NCI-H187 (cell line): ENCODE measurements around the gene GGA3.
A peak's percentile ranks its signal among the peaks of the same experiment; 100 is the strongest.
"Not testable (repeated sequence)": the region's sequence is repeated elsewhere in the genome, so short reads cannot be mapped to it uniquely, and the experiment has no call there.

Source experiments
- DNase-seq, 2 experiments: peaks; one replicate each; lab custom pipeline; 2025; lab: John Stamatoyannopoulos, UW

GGA3 gene, protein sequence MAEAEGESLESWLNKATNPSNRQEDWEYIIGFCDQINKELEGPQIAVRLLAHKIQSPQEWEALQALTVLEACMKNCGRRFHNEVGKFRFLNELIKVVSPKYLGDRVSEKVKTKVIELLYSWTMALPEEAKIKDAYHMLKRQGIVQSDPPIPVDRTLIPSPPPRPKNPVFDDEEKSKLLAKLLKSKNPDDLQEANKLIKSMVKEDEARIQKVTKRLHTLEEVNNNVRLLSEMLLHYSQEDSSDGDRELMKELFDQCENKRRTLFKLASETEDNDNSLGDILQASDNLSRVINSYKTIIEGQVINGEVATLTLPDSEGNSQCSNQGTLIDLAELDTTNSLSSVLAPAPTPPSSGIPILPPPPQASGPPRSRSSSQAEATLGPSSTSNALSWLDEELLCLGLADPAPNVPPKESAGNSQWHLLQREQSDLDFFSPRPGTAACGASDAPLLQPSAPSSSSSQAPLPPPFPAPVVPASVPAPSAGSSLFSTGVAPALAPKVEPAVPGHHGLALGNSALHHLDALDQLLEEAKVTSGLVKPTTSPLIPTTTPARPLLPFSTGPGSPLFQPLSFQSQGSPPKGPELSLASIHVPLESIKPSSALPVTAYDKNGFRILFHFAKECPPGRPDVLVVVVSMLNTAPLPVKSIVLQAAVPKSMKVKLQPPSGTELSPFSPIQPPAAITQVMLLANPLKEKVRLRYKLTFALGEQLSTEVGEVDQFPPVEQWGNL

GRCh38 chr17:75261336-75262111 lies at the start of gene GGA3, which contains the start of gene MRPS7:
Gene GGA3 (minus strand): TSS chr17:75261606. CDS start chr17:75261587, 19 bp downstream.
Gene MRPS7 (plus strand): TSS chr17:75261879. CDS start chr17:75261901, 22 bp downstream.
- peak; percentile 83 to 87 for DNase-seq

- DNase-seq: no peak
Observed at GRCh38 chr17:75308732-75309629, 47.6 kb upstream of the GGA3 start.

DNA sequence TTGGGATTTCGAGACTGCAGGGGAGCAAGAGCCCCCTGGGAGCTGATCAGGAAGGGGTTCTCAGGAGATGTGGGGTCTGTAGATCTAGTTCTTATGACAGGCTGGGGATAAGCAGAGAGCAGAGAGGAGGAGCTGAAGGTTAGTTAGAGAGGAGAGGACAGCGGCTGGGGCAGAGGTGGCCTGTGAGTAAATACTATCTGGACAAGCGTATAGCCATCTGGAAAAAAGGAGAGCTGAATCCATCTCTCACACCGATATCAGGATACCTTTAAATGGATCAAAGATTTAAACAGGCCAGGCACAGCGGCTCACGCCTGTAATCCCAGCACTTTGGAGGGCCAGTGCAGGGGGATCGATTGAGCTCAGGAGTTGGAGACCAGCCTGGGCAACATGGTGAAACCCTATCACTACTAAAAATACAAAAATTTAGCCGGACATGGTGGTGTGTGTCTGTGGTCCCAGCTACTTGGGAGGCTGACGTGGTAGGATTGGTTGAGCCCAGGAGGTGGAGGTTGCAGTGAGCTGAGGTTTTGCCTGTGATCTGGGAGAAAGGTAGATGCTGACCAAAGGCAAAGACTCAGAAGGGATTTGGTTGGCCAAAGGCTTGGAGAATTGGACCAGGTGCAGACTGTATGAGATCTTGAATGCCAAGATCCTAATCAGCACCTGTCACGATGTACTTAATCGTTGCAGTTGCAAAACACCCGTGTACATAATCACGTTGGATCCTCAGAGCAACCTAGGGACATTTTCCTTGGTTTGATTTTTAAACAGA lies 46.7 kb upstream of the GGA3 start:
- DNase-seq: no peak

DNA sequence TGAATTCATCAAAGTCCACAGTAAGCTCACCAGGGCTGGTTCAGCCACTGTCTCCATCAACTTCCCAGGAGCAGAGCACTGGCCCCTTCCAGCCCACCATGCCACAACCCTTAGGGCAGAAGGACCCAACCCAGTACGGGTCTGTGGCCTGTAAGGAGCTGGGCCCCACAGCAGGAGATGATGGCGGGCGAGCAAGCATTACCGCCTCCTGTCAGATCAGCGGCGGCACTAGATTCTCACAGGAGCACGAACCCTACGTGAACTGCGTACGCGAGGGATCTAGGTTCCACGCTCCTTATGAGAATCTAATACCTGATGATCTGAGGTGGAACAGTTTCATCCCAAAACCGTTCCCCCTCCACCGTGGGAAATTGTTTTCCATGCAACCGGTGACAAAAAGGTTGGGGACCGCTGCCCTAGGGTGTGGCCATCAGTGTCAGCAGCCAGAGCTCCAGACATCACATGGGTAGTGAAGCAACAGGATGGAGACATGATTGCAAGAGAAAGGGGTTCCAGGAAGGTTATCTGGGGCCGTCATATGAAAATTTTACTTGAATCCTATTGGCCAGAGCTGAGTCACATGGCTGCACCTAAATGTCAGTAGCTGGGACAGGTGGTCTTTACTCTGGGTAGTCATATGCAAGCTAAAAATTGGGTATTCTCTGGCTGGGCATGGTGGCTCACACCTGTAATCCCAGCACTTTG lies 40.2 kb upstream of the GGA3 start:
- DNase-seq: no peak

DNA sequence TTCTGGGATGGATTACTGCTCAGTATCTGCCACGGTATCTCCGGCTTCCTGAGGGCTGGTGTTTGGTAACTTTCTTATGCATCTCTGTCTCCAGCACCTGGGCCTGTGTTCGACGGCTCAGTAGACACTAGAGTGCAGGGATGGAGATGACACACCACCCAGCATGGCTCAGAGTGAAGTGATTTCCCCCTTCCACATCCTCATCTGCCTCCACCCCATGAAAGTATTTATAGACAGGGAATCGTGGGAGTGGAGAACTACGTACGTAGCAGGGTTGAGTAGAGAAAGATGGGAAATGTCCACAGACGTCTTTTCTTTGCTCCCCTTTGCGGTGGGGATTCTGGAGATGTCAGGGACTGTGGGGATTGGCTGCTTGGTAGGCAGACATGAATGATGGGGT lies 39.6 kb upstream of the GGA3 start:
- no peak for DNase-seq

DNA sequence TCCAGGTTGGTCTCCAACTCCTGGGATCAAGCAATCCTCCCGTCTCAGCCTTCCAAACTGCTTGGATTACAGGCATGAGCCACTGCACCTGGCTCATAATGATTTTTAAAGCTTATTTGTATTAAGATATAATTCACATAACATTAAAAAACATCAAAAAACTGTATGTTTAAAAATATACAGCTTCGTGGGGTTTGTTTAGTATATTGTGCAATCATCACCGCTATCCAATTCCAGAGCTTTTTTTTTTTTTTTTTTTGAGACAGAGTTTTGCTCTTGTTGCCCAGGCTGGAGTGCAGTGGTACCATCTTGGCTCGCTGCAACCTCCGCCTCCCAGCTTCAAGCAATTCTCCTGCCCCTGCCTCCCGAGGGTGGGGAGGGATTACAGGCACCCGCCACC lies 38.9 kb upstream of the GGA3 start:
- no peak for DNase-seq

DNA sequence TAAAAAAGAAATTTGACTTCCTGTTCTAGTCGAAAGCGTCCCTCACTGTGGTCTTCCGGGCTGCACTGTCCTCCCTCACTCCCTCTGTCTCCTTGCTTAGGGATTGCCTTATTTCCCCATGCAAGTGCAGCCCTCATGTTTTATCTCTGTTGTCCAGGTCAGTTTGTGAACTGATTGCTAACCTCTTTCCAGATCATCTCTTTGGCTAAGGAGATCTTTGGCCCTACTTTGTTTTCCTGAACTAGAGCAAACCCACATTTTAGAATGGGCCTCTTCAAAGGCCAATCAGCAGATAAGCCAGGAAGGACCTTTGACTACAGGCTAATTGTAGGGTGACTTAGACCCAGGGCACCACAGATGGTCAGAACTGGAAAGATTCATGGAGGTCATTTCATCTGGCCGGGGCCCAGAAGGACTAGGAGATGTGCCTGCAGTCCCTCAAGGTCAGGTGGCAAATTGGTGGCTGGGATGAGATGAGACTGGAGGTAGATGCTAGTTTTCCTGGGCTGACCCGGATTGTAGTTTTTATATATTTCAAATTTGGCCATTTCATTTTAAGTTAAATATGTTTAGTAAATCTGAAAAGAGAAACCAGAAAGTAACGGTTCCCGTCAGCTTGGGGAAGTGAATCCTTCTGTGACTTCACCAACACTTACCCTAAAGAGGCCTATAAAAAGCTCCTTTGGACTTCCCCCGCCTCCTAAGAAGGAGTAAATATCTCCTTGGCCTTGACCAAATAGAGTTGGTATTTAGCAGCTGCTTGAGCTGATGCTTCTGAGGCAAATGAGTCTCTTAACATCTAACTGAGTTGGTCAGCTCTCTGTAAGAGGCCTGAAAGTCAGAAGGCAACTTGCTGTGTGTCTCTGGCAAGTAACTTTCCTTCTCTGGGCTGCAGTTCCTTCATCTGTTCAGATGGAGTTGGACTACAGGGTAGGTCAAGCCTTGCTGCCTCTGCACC lies 34.1 kb upstream of the GGA3 start:
- no peak for DNase-seq

DNA sequence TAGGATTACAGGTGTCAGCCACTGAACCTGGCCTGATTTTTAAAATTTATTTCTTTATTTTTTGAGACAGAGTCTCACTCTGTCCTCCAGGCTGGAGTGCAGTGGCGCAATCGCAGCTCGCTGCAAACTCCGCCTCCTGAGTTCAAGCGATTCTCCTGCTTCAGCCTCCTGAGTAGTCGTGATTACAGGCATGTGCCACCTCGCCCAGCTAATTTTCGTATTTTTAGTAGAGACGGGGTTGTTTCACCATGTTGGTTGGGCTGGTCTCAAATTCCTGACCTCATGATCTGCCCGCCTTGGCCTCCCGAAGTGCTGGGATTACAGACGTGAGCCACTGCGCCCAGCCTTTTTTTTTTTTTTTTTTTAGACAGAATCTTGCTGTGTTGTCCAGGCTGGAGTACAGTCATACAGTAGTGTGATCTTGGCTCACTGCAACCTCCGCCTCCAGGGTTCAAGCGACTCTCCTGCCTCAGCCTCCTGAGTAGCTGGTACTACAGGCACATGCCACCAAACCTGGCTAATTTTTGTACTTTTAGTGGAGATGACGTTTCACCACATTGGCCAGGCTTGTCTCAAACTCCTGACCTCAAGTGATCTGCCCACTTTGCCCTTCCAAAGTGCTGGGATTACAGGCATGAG lies 31.5 kb upstream of the GGA3 start:
- not testable (repeated sequence) for DNase-seq

- no peak for DNase-seq
Observed at GRCh38 chr17:75289832-75290337, 28.5 kb upstream of the GGA3 start.

GRCh38 chr17:75289115-75289831 lies 27.9 kb upstream of the GGA3 start, which contains the start of gene SLC25A19:
Gene SLC25A19 (minus strand): TSS chr17:75289433. CDS start chr17:75286764, 2,669 bp downstream.
- DNase-seq: peak; percentile 91 to 95

DNA sequence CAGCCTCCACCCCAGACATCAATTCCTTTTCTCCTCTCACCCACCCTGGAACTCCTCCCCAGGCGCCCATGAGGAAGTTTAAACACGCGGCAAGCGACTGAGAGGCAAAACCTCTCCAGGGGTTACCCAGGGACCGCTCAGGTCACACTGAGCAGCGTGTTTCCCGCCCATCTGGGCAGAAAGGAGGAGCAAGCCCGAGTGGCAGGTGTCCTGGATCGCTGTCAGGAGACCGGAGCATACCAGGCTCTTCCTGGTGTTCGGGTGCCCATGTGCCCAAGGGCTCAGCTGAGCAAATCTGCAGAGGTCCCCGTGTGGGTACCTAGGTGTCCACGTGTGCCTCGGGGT lies 27.3 kb upstream of the GGA3 start:
- DNase-seq: peak; percentile 50 to 89

DNA sequence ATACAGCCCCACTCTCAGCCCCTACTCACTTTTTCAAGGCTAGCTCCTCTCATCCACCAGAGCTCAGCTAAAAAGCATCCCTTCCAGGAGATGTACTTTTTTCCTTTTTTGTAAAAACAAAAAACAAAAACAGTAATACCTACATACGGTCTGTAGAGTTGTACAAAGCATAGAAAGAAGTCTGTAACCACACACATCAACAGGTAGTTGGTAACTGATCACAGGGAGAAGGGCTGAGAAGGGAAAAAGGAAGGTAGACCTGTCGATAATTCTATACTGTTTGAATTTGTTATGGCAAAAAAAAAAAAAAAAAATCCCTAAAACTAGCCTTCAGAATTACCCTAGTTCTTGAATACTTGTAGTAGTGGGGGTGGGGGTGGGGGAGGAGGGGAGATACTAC lies 27.0 kb upstream of the GGA3 start:
- no peak for DNase-seq

DNA sequence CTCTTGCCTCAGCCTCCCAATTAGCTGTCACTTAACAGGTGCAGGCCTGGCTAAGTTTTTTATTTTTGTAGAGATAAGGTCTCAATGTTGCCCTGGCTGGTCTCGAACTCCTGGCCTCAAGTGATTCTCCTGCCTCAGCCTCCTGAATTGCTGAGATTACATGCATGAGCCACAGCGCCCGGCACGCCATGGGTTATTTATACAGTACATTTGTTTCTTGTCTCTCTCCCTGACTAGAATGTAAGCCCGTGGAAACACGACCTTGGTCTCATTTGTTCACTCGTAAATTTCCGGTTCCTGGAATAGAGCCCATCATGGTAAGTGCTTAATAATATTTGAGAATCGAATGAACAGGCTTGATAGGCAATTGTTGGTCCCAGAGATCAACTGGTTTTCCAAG lies 25.8 kb upstream of the GGA3 start:
- no peak for DNase-seq

- DNase-seq: no peak
Observed at GRCh38 chr17:75285123-75285522, 23.7 kb upstream of the GGA3 start.

- DNase-seq: not testable (repeated sequence)
Observed at GRCh38 chr17:75280189-75280588, 18.8 kb upstream of the GGA3 start.

GRCh38 chr17:75277664-75278071 lies 16.3 kb upstream of the GGA3 start:
- no peak for DNase-seq

DNA sequence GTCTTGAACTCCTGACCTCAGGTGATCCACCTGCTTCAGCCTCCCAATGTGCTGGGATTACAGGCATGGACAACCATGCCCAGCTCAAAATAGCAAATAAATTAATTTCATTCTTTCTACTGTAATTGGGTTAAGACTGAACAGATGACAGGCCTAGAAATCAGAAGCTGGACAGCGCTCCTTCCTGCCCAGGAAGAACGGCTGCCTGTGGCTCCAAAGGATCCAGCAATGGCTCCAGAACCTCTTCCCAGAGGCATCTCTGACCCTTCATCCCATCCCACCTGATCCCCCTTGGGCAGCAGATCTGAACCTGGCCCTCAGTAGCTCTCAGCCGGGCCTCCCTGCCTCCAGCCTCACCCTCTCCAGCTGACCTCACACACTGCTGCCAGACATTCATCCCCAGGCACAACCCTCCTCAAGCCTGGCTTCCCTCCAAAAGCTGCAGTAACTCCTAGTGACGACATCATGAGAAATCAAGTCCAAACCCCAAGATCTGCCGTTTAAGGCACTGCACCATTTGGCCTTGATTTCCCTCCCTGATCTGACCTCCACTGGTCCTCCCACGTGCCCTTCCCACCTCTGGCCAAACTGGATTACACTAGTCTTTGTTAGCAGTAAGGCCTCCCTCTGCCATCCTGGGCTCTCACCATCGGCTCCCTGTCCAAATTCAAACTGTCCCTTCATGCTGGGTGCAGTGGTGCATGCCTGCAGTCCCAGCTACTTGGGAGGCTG lies 12.7 kb upstream of the GGA3 start:
- no peak for DNase-seq
